GM23338 (cell line): ENCODE measurements around the gene WRNIP1. TPM values are rescaled to one million over a fixed set of nuclear protein-coding genes. Genes with fewer than 3 reads are reported as not detected.
"Not testable (repeated sequence)": the region's sequence is repeated elsewhere in the genome, so short reads cannot be mapped to it uniquely, and the experiment has no call there.

Source experiments
- ATAC-seq: fragments of 200-7000 bp; cut with Tn5 transposase; 3 replicates; pipeline ENCODE4 v1.9.1; 2020
- DNase-seq: peaks from one replicate; pipeline ENCODE4 v3.0.0-alpha.2; 2015; ENCODE audit warnings: low spot score
- H2AFZ ChIP-seq: fragments of 200-600 bp; sonication (generic); 2 replicates; pipeline ENCODE4 v1.8.0; 2016; ENCODE audit warnings: antibody characterized with exemption, mild to moderate bottlenecking, moderate library complexity
- H3F3A ChIP-seq: fragments of 200-600 bp; sonication (generic); replicated peaks from 2 replicates; pipeline ENCODE4 v1.8.0; 2017; ENCODE audit warnings: antibody characterized with exemption, mixed run types, low read depth
- H3K27ac ChIP-seq: fragments of 200-600 bp; sonication (generic); 2 replicates; pipeline ENCODE4 v1.6.1; 2016; ENCODE audit warnings: low read depth
- H3K27me3 ChIP-seq: fragments of 200-600 bp; sonication (generic); 2 replicates; pipeline ENCODE4 v1.8.0; 2016; ENCODE audit warnings: mild to moderate bottlenecking, mixed run types, moderate library complexity; ENCODE audit not compliant: insufficient read depth
- H3K36me3 ChIP-seq: fragments of 200-600 bp; sonication (generic); 2 replicates; pipeline ENCODE4 v1.8.0; 2016; ENCODE audit warnings: mild to moderate bottlenecking; ENCODE audit not compliant: insufficient read depth
- H3K4me1 ChIP-seq: fragments of 200-600 bp; sonication (generic); 2 replicates; pipeline ENCODE4 v1.8.0; 2016; ENCODE audit warnings: mild to moderate bottlenecking, moderate library complexity; ENCODE audit not compliant: insufficient read depth
- H3K4me2 ChIP-seq: fragments of 200-600 bp; sonication (generic); 2 replicates; pipeline ENCODE4 v1.7.1; 2017; ENCODE audit warnings: mixed run types
- H3K4me3 ChIP-seq: fragments of 200-600 bp; sonication (generic); 2 replicates; pipeline ENCODE4 v1.6.1; 2016; ENCODE audit warnings: mixed run types
- H3K79me2 ChIP-seq: fragments of 200-600 bp; sonication (generic); replicated peaks from 2 replicates; pipeline ENCODE4 v1.8.0; 2017; ENCODE audit warnings: mild to moderate bottlenecking; ENCODE audit not compliant: insufficient read depth
- H3K9me2 ChIP-seq: fragments of 200-600 bp; sonication (generic); 2 replicates; pipeline ENCODE4 v1.8.0; 2017; ENCODE audit not compliant: insufficient read depth
- H4K20me1 ChIP-seq: fragments of 200-600 bp; sonication (generic); replicated peaks from 2 replicates; pipeline ENCODE4 v1.8.0; 2017; ENCODE audit warnings: mild to moderate bottlenecking; ENCODE audit not compliant: insufficient read depth
- H3K27ac Mint-ChIP-seq: 2 replicates; pipeline ENCODE4 v1.8.0; 2020; ENCODE audit warnings: inconsistent platforms, mild to moderate bottlenecking, moderate library complexity, mixed read lengths
- H3K27me3 Mint-ChIP-seq: 3 replicates; pipeline ENCODE4 v1.8.0; 2022; ENCODE audit warnings: low read depth, mild to moderate bottlenecking, moderate library complexity, mixed read lengths, inconsistent platforms; ENCODE audit not compliant: insufficient read depth, poor library complexity
- H3K36me3 Mint-ChIP-seq: 3 replicates; pipeline ENCODE4 v1.8.0; 2021; ENCODE audit warnings: low read depth, mild to moderate bottlenecking, inconsistent platforms, moderate library complexity, mixed read lengths
- H3K4me1 Mint-ChIP-seq: 3 replicates; pipeline ENCODE4 v1.8.0; 2020; ENCODE audit warnings: mild to moderate bottlenecking, inconsistent platforms, mixed read lengths
- H3K4me3 Mint-ChIP-seq: 3 replicates; pipeline ENCODE4 v1.8.0; 2021; ENCODE audit warnings: moderate library complexity, mild to moderate bottlenecking, inconsistent platforms, mixed read lengths
- H3K9me3 Mint-ChIP-seq: 3 replicates; pipeline ENCODE4 v1.8.0; 2020; ENCODE audit warnings: moderate library complexity, mild to moderate bottlenecking, inconsistent platforms, mixed read lengths
- CREB1 ChIP-seq: fragments of 250-450 bp; sonication (Bioruptor Pico); IDR thresholded peaks from 2 replicates; pipeline ENCODE4 v1.5.0; 2020; ENCODE audit warnings: low read depth, mild to moderate bottlenecking, moderate library complexity
- CTCF ChIP-seq, 2 experiments: fragments of 200-600 bp in 1 of 2; sonication (generic) in 1 of 2; conservative IDR thresholded peaks; 2 replicates each; pipeline versions ENCODE4 v1.5.1 to v1.6.1; 2016 to 2017; ENCODE audit warnings: antibody characterized with exemption in 2 of 2, low read depth in 2 of 2, mild to moderate bottlenecking in 2 of 2, moderate library complexity in 1 of 2
- EZH2 ChIP-seq: fragments of 200-600 bp; sonication (generic); IDR thresholded peaks from one replicate; pipeline ENCODE4 v1.8.0; 2017; ENCODE audit warnings: antibody characterized with exemption, mild to moderate bottlenecking, low read depth; ENCODE audit not compliant: unreplicated experiment
- JUNB ChIP-seq: IDR thresholded peaks from one replicate; pipeline ENCODE4 v1.6.1; 2016; ENCODE audit warnings: antibody characterized with exemption; ENCODE audit not compliant: unreplicated experiment
- REST ChIP-seq: IDR thresholded peaks from one replicate; pipeline ENCODE4 v1.6.1; 2018; ENCODE audit warnings: antibody characterized with exemption; ENCODE audit not compliant: unreplicated experiment
- STAT1 ChIP-seq: IDR thresholded peaks from one replicate; pipeline ENCODE4 v1.6.1; 2016; ENCODE audit warnings: antibody characterized with exemption; ENCODE audit not compliant: unreplicated experiment
- ZNF331 ChIP-seq: fragments of 250-450 bp; sonication (Bioruptor Pico); IDR thresholded peaks from 2 replicates; pipeline ENCODE4 v1.5.0; 2020; ENCODE audit warnings: low read depth, mild to moderate bottlenecking, moderate library complexity
- polyA plus RNA-seq: library from polyadenylated mRNA; unstranded; fragments of >200 nt; fragmentation: Nextera tagmentation; extraction: Ambion mirVana; gene quantifications from 2 replicates; pipeline ENCODE4 v1.2.1, GENCODE V29; 2016
- total RNA-seq: library from RNA; depleted of rRNA; stranded (reverse); fragments of >200 nt; shearing (Covaris generic); gene quantifications from 2 replicates; pipeline ENCODE4 v1.2.3, GENCODE V29; 2014

The WRNIP1 gene
- total and polyA plus RNA-seq, 2 experiments from 2014 or later: 27.6 to 66.0 TPM

GRCh38 chr6:2758980-2759379, 6.2 kb upstream of the WRNIP1 start (continued):
- no peak for TF ChIP-seq JUNB
- TF ChIP-seq REST: no peak
- TF ChIP-seq STAT1: no peak
- no peak for TF ChIP-seq EZH2
- no peak for TF ChIP-seq ZNF331 (CRISPR knock-in tag)
- TF ChIP-seq CREB1 (CRISPR knock-in tag): no peak

GRCh38 chr6:2760882-2761842, 4.0 kb upstream of the WRNIP1 start:
- H3K9me3 Mint-ChIP-seq: peaks cover 8% of the 10 kb centered on the region; the same call in 1 of the 3 replicates
- Histone ChIP-seq H2AFZ (no peak overlapping the region), H3K4me1 (no peaks in the 10 kb centered on the region; the same call in 1 of the 2 replicates), H3K9me2 (no peaks in the 10 kb centered on the region), H3K4me3 (no peak overlapping the region), H3K79me2 (peaks cover under 1% of the 10 kb centered on the region; the same call in 1 of the 2 replicates), H3K27ac (no peak overlapping the region), H3F3A (no peaks in the 10 kb centered on the region), H3K36me3 (no peaks in the 10 kb centered on the region), H3K27me3 (no peaks in the 10 kb centered on the region), H3K4me2 (no peak overlapping the region), H4K20me1 (no peaks in the 10 kb centered on the region)
- 0 out of 3 replicates have a peak, but pooled peaks cover 7% of the 10 kb centered on the region for H3K36me3 Mint-ChIP-seq
- H3K4me1 Mint-ChIP-seq: peaks cover 8% of the 10 kb centered on the region
- DNase-seq: peak; percentile 53
- TF ChIP-seq JUNB (no peak), CTCF (conservative IDR thresholded peaks at IDR 0.05; ENCODE audit: low read depth in 2 of 2) (peak; percentile 46 to 70)
- no peak overlapping the region for H3K27ac Mint-ChIP-seq
- H3K27me3 Mint-ChIP-seq: peaks cover 7% of the 10 kb centered on the region
- H3K4me3 Mint-ChIP-seq: no peak overlapping the region
- no peak for ATAC-seq

- H2AFZ ChIP-seq: 0 out of 2 replicates have a peak overlapping the region, but pooled peaks have one; percentile 44
- not testable (repeated sequence) for H3F3A ChIP-seq, H3K4me3 ChIP-seq, H3K27me3 Mint-ChIP-seq, H3K9me2 ChIP-seq, ATAC-seq, H3K27ac Mint-ChIP-seq, H3K9me3 Mint-ChIP-seq, H3K36me3 ChIP-seq, H3K4me3 Mint-ChIP-seq, H3K4me2 ChIP-seq, H3K27me3 ChIP-seq, H3K27ac ChIP-seq
- peaks cover 14% of the 10 kb centered on the region for H3K4me1 ChIP-seq
- peak; percentile 29 for DNase-seq
- peaks cover 18% of the 10 kb centered on the region for H3K79me2 ChIP-seq
- Mint-ChIP-seq H3K36me3 (0 out of 3 replicates have a peak, but pooled peaks cover 11% of the 10 kb centered on the region), H3K4me1 (peaks cover 16% of the 10 kb centered on the region)
- H4K20me1 ChIP-seq: peaks cover 16% of the 10 kb centered on the region; the same call in 1 of the 2 replicates
These were observed 2.3 kb upstream of the WRNIP1 start for GRCh38 chr6:2762868-2763267.
